Thoracic aorta (tissue), 2 donors: Measurements from ENCODE around the gene TNNC1. TPM values are rescaled to one million over a fixed set of nuclear protein-coding genes. Genes with fewer than 3 reads are reported as not detected.

Experiments used
- ATAC-seq: fragments of 150-250 bp; one replicate; pipeline ENCODE4 v1.8.0; 2017; ENCODE audit warnings: low read depth; ENCODE audit not compliant: insufficient number of reproducible peaks, low FRiP score
- DNase-seq: peaks from one replicate; pipeline ENCODE4 v3.0.0-alpha.2; 2020; ENCODE audit warnings: low spot score
- H3K27ac ChIP-seq, 2 donors: fragments of 200-600 bp; sonication (generic); 1 replicate in 1 of 2; 2 replicates in 1 of 2; pipeline ENCODE4 v1.5.1; 2016; ENCODE audit warnings: mild to moderate bottlenecking in 2 of 2, moderate library complexity in 2 of 2
- H3K27me3 ChIP-seq: fragments of 200-600 bp; sonication (generic); replicated peaks from 2 replicates; pipeline ENCODE4 v1.6.0; 2016; ENCODE audit warnings: mild to moderate bottlenecking; ENCODE audit not compliant: insufficient read depth
- H3K36me3 ChIP-seq: fragments of 200-600 bp; sonication (generic); one replicate; pipeline ENCODE4 v1.5.1; 2016
- H3K4me1 ChIP-seq, 2 donors: fragments of 200-600 bp; sonication (generic); 1 replicate in 1 of 2; 2 replicates in 1 of 2; pipeline versions ENCODE4 v1.5.1 to v1.6.0; 2016; ENCODE audit warnings: low read depth in 2 of 2, mild to moderate bottlenecking in 1 of 2; ENCODE audit not compliant: control insufficient read depth in 1 of 2
- H3K4me3 ChIP-seq: fragments of 200-600 bp; sonication (generic); 2 replicates; pipeline ENCODE4 v1.5.1; 2016; ENCODE audit warnings: mild to moderate bottlenecking
- H3K9me3 ChIP-seq: fragments of 200-600 bp; sonication (generic); 2 replicates; pipeline ENCODE4 v1.5.1; 2016
- CTCF ChIP-seq: fragments of 200-600 bp; sonication (generic); IDR thresholded peaks from one replicate; pipeline ENCODE4 v1.5.1; 2019; ENCODE audit warnings: antibody characterized with exemption
- total RNA-seq, 2 donors: library from RNA; depleted of rRNA; stranded (reverse); fragments of >200 nt; gene quantifications; one replicate each; pipeline versions ENCODE4 v1.1.0 to v1.2.3, GENCODE V29; 2016

Gene TNNC1
- total RNA-seq, 2 donors from 2014 or later: 1.5 to 3.0 TPM

GRCh38 chr3:52471371-52472238, 17.8 kb upstream of the TNNC1 start:
- DNase-seq: no peak

GRCh38 chr3:52470920-52471319, 17.1 kb upstream of the TNNC1 start:
- Histone ChIP-seq H3K36me3 (peaks cover 33% of the 10 kb centered on the region), H3K27me3 (no peaks in the 10 kb centered on the region), H3K4me1 (peaks cover 0 to 4% of the 10 kb centered on the region in 2 donors), H3K9me3 (no peaks in the 10 kb centered on the region), H3K4me3 (no peak overlapping the region), H3K27ac (no peak overlapping the region)
- no peak for ATAC-seq
- TF ChIP-seq CTCF: no peak
- no peak for DNase-seq

More at GRCh38 chr3:52471371-52472238, 17.8 kb upstream of the TNNC1 start:
- Histone ChIP-seq H3K9me3 (no peaks in the 10 kb centered on the region), H3K27me3 (no peaks in the 10 kb centered on the region), H3K4me3 (no peak overlapping the region), H3K36me3 (peaks cover 38% of the 10 kb centered on the region), H3K27ac (no peak overlapping the region), H3K4me1 (peaks cover 0 to 4% of the 10 kb centered on the region in 2 donors)
- no peak for ATAC-seq
- peak; percentile 68 for TF ChIP-seq CTCF

- DNase-seq (no peak), ATAC-seq (no peak)
- no peaks in the 10 kb centered on the region for H3K9me3 ChIP-seq
- no peak overlapping the region for H3K4me3 ChIP-seq
- no peaks in the 10 kb centered on the region for H3K27me3 ChIP-seq
- TF ChIP-seq CTCF: no peak
- peaks cover 0 to 4% of the 10 kb centered on the region in 2 donors for H3K4me1 ChIP-seq
- no peak overlapping the region for H3K27ac ChIP-seq
- H3K36me3 ChIP-seq: peaks cover 26% of the 10 kb centered on the region
Observed at GRCh38 chr3:52469001-52469400, 15.2 kb upstream of the TNNC1 start.

GRCh38 chr3:52468336-52468735, 14.5 kb upstream of the TNNC1 start:
- no peak for TF ChIP-seq CTCF
- Histone ChIP-seq H3K27ac (no peak overlapping the region), H3K4me1 (peaks cover 0 to 4% of the 10 kb centered on the region in 2 donors), H3K27me3 (no peaks in the 10 kb centered on the region), H3K9me3 (no peaks in the 10 kb centered on the region), H3K4me3 (no peak overlapping the region), H3K36me3 (peaks cover 21% of the 10 kb centered on the region)
- ATAC-seq (no peak), DNase-seq (no peak)

- no peak overlapping the region for H3K4me3 ChIP-seq
- peaks cover 29% of the 10 kb centered on the region for H3K36me3 ChIP-seq
- DNase-seq: no peak
- no peak for TF ChIP-seq CTCF
- ATAC-seq: no peak
- no peaks in the 10 kb centered on the region for H3K4me1 ChIP-seq
- no peak overlapping the region for H3K27ac ChIP-seq
- no peaks in the 10 kb centered on the region for H3K9me3 ChIP-seq
- H3K27me3 ChIP-seq: no peaks in the 10 kb centered on the region
Observed at GRCh38 chr3:52463416-52463815, 9.6 kb upstream of the TNNC1 start.
